Transverse colon (tissue), 4 donors: ENCODE measurements around the gene PDHX.

ENCODE experiments used
- EP300 ChIP-seq: sonication (generic); formaldehyde crosslinking; IDR thresholded peaks from one replicate; pipeline ENCODE4 v1.6.1; 2017; ENCODE audit warnings: antibody characterized with exemption, low read depth
- POLR2A ChIP-seq: fragments of 450-650 bp; IDR thresholded peaks from one replicate; pipeline ENCODE4 v1.6.1; 2016; ENCODE audit warnings: antibody characterized with exemption, mild to moderate bottlenecking, moderate library complexity
- POLR2AphosphoS5 ChIP-seq, 3 donors: sonication (generic); formaldehyde crosslinking; IDR thresholded peaks; one replicate each; pipeline ENCODE4 v1.6.1; 2016; ENCODE audit warnings: antibody characterized with exemption in 3 of 3
- TF ChIP-seq, protein P1 (sequence below), 5 experiments: fragments of 200-600 bp in 3 of 5; fragments of 450-650 bp in 2 of 5; sonication (generic) in 3 of 5; IDR thresholded peaks; 1 replicate in 2 of 5; 2 replicates in 3 of 5; pipeline ENCODE4 v1.5.1; 2016 to 2017; ENCODE audit warnings: antibody characterized with exemption in 5 of 5, inconsistent platforms in 3 of 5, mild to moderate bottlenecking in 2 of 5, moderate library complexity in 1 of 5

DNA sequence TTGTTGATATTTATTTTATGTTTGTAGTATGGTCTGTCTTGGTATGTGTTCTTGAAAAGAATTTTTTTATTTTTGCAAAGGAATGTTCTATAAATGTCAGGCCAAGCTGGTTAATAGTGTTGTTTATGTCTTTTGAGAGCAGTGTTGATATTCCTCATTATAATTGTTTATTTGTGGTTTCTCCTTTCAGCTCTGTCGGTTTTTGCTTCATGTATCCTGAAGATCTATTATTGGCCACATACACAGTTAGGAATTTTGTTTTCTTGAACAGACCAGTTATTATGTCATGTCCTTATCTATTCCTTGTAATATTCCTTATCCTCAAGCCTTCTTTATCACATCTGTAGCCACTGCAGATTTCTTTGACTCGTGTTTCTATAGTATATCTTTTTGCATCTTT is 56.5 kb downstream of the PDHX start:
- TF ChIP-seq POLR2A (no peak), POLR2AphosphoS5 (IDR thresholded peaks at IDR 0.05) (no peak), EP300 (no peak)
- TF ChIP-seq, protein P1, sequence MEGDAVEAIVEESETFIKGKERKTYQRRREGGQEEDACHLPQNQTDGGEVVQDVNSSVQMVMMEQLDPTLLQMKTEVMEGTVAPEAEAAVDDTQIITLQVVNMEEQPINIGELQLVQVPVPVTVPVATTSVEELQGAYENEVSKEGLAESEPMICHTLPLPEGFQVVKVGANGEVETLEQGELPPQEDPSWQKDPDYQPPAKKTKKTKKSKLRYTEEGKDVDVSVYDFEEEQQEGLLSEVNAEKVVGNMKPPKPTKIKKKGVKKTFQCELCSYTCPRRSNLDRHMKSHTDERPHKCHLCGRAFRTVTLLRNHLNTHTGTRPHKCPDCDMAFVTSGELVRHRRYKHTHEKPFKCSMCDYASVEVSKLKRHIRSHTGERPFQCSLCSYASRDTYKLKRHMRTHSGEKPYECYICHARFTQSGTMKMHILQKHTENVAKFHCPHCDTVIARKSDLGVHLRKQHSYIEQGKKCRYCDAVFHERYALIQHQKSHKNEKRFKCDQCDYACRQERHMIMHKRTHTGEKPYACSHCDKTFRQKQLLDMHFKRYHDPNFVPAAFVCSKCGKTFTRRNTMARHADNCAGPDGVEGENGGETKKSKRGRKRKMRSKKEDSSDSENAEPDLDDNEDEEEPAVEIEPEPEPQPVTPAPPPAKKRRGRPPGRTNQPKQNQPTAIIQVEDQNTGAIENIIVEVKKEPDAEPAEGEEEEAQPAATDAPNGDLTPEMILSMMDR (IDR thresholded peaks at IDR 0.05): no peak
